ENCODE results near the gene HDAC9.

Gene HDAC9

GRCh38 chr7:18531539-18531938, 36.0 kb downstream of the HDAC9 start:
- DNase-seq (no peak), ATAC-seq (ENCODE audit: insufficient read depth, low read depth) (no peak)
- Histone ChIP-seq H3K27ac (ENCODE audit: low read length) (no peak overlapping the region), H3K79me2 (ENCODE audit: insufficient read depth, low read length) (no peaks in the 10 kb centered on the region), H3K9me3 (ENCODE audit: insufficient read depth, low read length, severe bottlenecking) (no peaks in the 10 kb centered on the region), H3K36me3 (ENCODE audit: insufficient read depth, low read length) (no peaks in the 10 kb centered on the region), H3K4me3 (ENCODE audit: low read depth in 1 of 2, low read length in 2 of 2) (no peak overlapping the region), H3K27me3 (ENCODE audit: insufficient read depth, low read length, poor library complexity) (no peaks in the 10 kb centered on the region), H4K20me1 (ENCODE audit: insufficient read depth, low read length) (no peaks in the 10 kb centered on the region), H2AFZ (ENCODE audit: low read depth, low read length) (no peak overlapping the region), H3K9ac (ENCODE audit: low read depth, low read length) (no peak overlapping the region), H3K4me2 (ENCODE audit: insufficient read depth, low read length) (no peak overlapping the region), H3K4me1 (ENCODE audit: insufficient read depth, low read length) (no peaks in the 10 kb centered on the region)
- no peak for TF ChIP-seq EZH2 (IDR thresholded peaks at IDR 0.05; ENCODE audit: borderline replicate concordance, low read depth, low read length, severe bottlenecking)
- no peak for TF ChIP-seq CTCF (IDR thresholded peaks at IDR 0.05; ENCODE audit: borderline replicate concordance, extremely low read depth, low read length, poor library complexity, severe bottlenecking)

- Histone ChIP-seq H3K4me3 (ENCODE audit: low read depth in 1 of 2, low read length in 2 of 2) (no peak overlapping the region), H4K20me1 (ENCODE audit: insufficient read depth, low read length) (no peaks in the 10 kb centered on the region), H3K36me3 (ENCODE audit: insufficient read depth, low read length) (no peaks in the 10 kb centered on the region), H3K27me3 (ENCODE audit: insufficient read depth, low read length, poor library complexity) (no peaks in the 10 kb centered on the region), H3K9me3 (ENCODE audit: insufficient read depth, low read length, severe bottlenecking) (no peaks in the 10 kb centered on the region), H3K27ac (ENCODE audit: low read length) (no peak overlapping the region), H3K9ac (ENCODE audit: low read depth, low read length) (no peak overlapping the region), H3K4me2 (ENCODE audit: insufficient read depth, low read length) (no peak overlapping the region), H3K4me1 (ENCODE audit: insufficient read depth, low read length) (no peaks in the 10 kb centered on the region), H2AFZ (ENCODE audit: low read depth, low read length) (no peak overlapping the region), H3K79me2 (ENCODE audit: insufficient read depth, low read length) (no peaks in the 10 kb centered on the region)
- TF ChIP-seq CTCF (IDR thresholded peaks at IDR 0.05; ENCODE audit: borderline replicate concordance, extremely low read depth, low read length, poor library complexity, severe bottlenecking): no peak
- no peak for TF ChIP-seq EZH2 (IDR thresholded peaks at IDR 0.05; ENCODE audit: borderline replicate concordance, low read depth, low read length, severe bottlenecking)
- ATAC-seq (ENCODE audit: insufficient read depth, low read depth): no peak
- no peak for DNase-seq
These were observed 37.3 kb downstream of the HDAC9 start for GRCh38 chr7:18532813-18533212.

- Histone ChIP-seq H4K20me1 (ENCODE audit: insufficient read depth, low read length) (no peaks in the 10 kb centered on the region), H3K4me3 (ENCODE audit: low read depth in 1 of 2, low read length in 2 of 2) (no peak overlapping the region), H3K36me3 (ENCODE audit: insufficient read depth, low read length) (no peaks in the 10 kb centered on the region), H3K4me2 (ENCODE audit: insufficient read depth, low read length) (no peak overlapping the region), H2AFZ (ENCODE audit: low read depth, low read length) (no peak overlapping the region), H3K4me1 (ENCODE audit: insufficient read depth, low read length) (no peaks in the 10 kb centered on the region), H3K79me2 (ENCODE audit: insufficient read depth, low read length) (no peaks in the 10 kb centered on the region), H3K9me3 (ENCODE audit: insufficient read depth, low read length, severe bottlenecking) (no peaks in the 10 kb centered on the region), H3K9ac (ENCODE audit: low read depth, low read length) (no peak overlapping the region), H3K27me3 (ENCODE audit: insufficient read depth, low read length, poor library complexity) (no peaks in the 10 kb centered on the region), H3K27ac (ENCODE audit: low read length) (no peak overlapping the region)
- ATAC-seq (ENCODE audit: insufficient read depth, low read depth): no peak
- no peak for DNase-seq
- TF ChIP-seq CTCF (IDR thresholded peaks at IDR 0.05; ENCODE audit: borderline replicate concordance, extremely low read depth, low read length, poor library complexity, severe bottlenecking) (no peak), EZH2 (IDR thresholded peaks at IDR 0.05; ENCODE audit: borderline replicate concordance, low read depth, low read length, severe bottlenecking) (no peak)
These were observed 38.9 kb downstream of the HDAC9 start for GRCh38 chr7:18534481-18534880.

Data from DND-41 (cell line).